ENCODE measurements around the gene HCFC1.
A peak's percentile ranks its signal among the peaks of the same experiment; 100 is the strongest.
"Not testable (repeated sequence)": the region's sequence is repeated elsewhere in the genome, so short reads cannot be mapped to it uniquely, and the experiment has no call there.

Gene HCFC1

GRCh38 chrX:154008521-154008920 lies 36.9 kb upstream of the HCFC1 start:
- DNase-seq (ENCODE audit: low spot score) = no peak

- no peak for DNase-seq (ENCODE audit: low spot score)
Measured at GRCh38 chrX:154006947-154007346, 35.3 kb upstream of the HCFC1 start.

GRCh38 chrX:154004315-154004714 lies 32.7 kb upstream of the HCFC1 start:
- no peak for DNase-seq (ENCODE audit: low spot score)

DNA sequence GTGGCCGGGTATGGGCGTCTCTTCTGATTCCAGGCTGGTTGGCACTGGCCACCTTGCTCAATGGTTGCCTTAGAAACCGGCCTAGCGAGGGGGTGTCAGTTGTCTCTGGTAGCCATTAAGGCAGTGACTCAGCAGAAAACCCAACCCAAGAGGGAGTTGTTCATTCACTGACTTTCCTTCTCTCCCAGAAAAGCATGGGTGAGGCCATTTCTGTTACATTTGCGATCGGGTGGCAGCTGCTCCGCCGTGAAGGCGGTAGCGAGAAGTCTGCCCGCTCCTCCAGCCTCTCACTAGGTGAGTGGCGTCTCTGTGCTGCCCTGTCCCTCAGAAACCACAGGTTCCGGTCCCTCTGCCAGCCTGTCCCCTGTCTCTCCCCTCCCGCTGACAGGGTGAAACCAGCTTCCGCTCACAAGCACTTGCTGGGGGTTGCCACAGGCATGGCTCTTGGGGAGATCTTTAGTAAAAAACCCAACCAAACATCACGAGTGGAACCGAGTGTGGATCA lies 30.6 kb upstream of the HCFC1 start:
- peak; percentile 80 for DNase-seq (ENCODE audit: low spot score)

DNA sequence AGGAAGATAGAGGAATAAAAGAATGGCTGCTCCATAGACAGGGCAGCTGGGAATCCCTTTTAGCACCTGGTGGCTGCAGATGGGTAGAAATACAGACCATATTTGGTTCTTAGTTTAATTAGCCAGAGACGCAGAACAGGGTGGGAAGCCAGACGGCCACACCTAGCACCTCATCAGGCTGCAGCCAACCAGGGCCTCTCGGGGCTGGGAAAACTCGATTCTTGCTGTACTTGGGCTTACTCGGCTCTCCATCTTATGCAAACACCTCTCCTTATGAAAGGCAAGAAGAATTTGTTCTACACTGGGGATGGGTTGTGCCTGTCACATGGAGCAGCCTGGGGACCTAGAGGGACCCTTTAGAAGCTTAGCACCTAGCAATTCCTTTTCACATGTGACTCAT lies 28.4 kb upstream of the HCFC1 start:
- no peak for DNase-seq (ENCODE audit: low spot score)

DNA sequence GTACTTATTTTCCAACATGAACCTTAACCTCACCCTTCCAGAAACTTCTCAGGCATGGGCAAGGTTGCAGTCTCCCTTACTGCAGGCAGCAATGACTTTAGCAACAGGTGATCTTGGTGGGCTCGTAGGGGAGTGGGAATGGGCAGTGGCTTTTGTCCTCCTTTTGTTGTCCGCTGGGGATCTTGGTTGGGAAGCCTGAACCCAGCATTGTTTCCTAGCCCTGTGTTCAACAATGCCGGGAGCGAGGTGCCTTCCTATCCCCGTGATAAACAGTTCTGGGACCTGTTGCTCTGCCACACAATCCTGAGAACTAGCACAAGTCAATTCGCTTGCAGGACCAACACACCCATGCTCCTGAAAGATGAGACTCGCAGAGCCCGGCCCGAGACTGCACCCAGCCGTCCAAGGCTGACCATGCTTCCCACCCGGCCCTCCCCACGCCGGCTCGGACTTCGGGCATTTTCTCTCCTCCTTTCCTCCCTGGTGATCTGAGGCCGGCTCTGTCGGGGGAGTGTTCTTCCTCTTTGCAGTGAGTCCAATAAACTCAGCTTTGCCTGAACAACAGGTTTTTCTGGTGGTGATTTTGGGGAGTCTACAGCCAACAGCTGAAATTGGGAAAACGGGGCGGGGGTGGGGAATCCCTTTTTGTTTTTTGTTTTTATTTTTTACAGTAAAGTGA lies 27.9 kb upstream of the HCFC1 start:
- no peak for DNase-seq (ENCODE audit: low spot score)

DNA sequence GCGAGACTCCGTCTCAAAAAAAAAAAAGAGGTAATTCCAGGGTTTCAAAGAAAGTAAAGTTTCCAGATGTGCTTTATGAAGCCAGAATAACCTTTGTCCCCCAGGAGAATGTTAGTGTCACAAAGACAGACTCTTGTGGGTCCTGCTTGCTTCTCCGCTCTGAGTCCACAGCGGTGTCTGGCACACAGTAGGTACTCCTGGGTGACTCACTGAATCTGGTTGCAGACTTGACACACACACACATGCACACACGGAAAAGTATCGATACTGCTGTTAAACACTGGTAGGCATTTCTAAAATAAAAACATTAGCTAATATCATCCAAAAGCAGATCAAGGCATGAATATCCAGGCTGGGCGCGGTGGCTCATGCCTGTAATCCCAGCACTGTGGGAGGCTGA lies 23.9 kb upstream of the HCFC1 start:
- no peak for DNase-seq (ENCODE audit: low spot score)

DNA sequence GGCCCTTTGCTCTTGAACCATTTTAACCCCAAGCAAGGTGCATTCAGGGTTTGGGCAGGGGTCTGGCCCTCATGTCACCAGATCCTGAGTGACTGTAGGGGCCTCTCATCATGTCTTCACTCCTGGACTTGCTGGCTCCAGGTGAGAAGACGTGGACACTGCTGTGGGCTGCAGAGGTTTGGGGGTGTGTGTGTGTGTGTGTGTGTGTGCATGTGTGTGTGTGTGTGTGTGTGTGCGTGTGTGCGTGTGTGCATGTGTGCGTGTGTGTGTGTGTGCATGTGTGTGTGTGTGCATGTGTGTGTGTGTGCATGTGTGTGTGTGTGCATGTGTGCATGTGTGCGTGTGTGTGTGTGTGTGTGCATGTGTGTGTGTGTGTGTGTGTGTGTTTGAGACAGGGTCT lies 22.8 kb upstream of the HCFC1 start:
- not testable (repeated sequence) for DNase-seq (ENCODE audit: low spot score)

- DNase-seq (ENCODE audit: low spot score) = no peak
Measured at GRCh38 chrX:153993978-153994377, 22.4 kb upstream of the HCFC1 start.

- no peak for DNase-seq (ENCODE audit: low spot score)
Measured at GRCh38 chrX:153993079-153993478, 21.5 kb upstream of the HCFC1 start.

GRCh38 chrX:153992180-153992579 lies 20.6 kb upstream of the HCFC1 start:
- DNase-seq (ENCODE audit: low spot score) = no peak

DNA sequence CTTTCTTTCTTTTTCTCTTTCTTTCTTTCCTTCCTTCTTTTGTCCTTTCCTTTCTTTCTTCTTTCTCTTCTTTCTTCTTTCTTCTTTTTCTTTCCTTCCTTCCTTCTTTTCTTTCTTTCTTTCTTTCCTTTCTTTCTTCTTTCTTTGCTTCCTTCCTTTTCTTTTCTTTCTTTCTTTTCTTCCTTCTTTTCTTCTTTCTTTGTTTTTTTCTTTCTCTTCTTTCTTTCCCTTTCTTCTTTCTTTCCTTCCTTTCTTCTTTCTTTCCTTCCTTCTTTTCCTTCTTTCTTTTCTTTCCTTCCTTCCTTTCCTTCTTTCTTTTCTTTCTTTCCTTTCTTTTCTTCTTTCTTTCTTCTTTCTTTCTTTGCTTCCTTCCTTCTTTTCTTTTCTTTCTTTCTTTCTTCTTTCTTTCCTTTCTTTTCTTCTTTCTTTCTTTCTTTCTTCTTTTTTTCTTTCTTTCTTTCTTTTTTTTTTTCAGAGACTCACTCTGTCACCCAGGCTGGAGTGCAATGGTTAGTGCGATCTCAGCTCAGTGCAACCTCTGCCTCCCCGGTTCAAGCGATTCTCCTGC lies 19.5 kb upstream of the HCFC1 start:
- no peak for DNase-seq (ENCODE audit: low spot score)

DNA sequence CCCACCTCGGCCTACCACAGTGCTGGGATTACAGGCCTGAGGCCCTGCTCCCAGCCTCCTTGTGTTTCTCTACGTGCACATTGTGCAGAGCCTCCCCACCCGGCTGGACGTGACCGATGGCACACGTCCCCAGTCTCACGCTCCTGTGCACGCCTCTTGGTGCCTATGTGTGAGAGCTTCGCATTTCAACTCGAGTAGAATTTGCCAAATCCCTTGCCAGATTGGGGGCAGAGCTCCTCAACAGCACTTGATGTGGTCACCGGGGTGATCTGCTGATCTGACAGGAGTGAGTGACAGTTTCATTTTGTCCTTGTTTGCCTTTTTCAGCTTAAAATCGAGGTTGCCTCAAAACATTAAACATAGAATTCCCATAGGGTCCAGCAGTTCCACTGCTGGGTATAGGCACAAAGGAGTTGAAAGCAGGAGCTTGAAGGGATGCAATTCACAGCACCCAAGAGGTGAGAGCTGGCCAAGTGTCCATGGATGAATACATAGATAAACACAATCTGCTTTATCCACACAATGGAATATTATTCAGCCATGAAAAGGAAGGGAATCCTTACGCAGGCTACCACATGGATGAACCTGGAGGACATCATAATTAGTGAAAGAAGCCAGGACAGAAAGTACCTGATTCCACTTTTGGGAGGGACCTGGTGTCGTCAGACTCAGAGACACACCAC lies 18.5 kb upstream of the HCFC1 start:
- DNase-seq (ENCODE audit: low spot score) = no peak

DNA sequence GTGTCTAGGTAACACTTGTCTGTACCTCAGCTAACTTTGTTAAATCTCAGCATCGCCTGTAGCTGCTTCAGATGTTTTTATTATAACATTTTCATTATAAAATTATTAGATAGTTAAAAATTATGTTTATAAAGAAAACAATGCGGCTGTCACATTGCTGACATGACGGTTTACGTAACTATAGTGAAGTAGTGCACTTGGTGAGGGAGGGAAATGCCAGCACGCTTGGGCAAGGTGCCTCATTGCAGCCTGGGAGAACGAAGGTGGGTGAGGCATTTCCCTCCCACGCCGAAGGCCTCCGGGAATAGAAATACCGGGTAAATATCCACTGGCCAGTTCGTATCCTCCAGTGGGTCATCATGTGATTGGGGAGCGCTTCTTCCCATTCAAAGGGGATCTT lies 16.9 kb upstream of the HCFC1 start:
- DNase-seq (ENCODE audit: low spot score) = no peak

GRCh38 chrX:153984351-153985178 lies 12.9 kb upstream of the HCFC1 start:
- no peak for DNase-seq (ENCODE audit: low spot score)

DNA sequence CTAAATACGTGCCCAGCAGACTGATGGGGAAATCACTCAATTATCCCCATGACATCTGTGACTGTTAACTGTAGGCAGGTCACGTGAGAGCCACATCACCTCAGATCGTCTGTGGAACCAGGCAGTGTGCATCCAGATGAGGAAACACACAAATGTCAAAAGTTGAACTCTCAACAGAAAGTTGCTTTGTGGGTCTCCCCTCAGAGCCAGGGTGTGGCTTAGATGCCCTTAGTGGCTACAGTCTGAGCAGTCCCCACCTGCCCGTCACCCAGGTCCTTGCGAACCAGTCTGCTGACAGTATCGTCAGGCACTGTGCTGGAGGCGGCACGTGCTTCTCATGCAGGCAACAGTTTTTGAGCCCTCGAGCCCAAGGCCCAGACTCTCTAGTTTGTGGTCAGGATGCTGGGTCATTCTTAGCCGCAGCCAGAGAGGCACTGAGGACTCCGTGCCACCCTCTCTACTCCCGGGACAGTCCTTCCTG lies 11.7 kb upstream of the HCFC1 start:
- DNase-seq (ENCODE audit: low spot score) = no peak

GRCh38 chrX:153981771-153982533 lies 10.3 kb upstream of the HCFC1 start:
- no peak for DNase-seq (ENCODE audit: low spot score)

- no peak for DNase-seq (ENCODE audit: low spot score)
Measured at GRCh38 chrX:153981231-153981630, 9.6 kb upstream of the HCFC1 start.

DNA sequence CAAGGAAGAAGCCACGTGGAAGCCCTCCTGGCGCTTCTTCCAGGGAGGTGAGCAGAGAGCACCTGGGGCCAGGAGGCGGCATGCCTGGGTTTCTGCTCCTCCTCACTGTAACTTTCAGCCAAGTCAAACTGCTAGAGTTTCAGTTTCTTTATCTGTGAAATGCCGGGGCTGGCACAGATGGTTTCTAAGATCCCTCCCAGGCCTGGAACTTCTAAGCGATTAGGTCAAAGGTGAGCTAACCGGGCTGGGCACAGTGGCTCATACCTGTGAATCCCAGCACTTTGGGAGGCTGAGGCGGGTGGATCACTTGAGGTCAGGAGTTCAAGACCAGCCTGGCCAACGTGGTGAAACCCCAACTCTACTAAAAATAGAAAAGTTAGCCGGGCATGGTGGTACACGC lies 8.8 kb upstream of the HCFC1 start:
- not testable (repeated sequence) for DNase-seq (ENCODE audit: low spot score)

- DNase-seq (ENCODE audit: low spot score) = no peak
Measured at GRCh38 chrX:153974726-153975286, 3.2 kb upstream of the HCFC1 start.

DNA sequence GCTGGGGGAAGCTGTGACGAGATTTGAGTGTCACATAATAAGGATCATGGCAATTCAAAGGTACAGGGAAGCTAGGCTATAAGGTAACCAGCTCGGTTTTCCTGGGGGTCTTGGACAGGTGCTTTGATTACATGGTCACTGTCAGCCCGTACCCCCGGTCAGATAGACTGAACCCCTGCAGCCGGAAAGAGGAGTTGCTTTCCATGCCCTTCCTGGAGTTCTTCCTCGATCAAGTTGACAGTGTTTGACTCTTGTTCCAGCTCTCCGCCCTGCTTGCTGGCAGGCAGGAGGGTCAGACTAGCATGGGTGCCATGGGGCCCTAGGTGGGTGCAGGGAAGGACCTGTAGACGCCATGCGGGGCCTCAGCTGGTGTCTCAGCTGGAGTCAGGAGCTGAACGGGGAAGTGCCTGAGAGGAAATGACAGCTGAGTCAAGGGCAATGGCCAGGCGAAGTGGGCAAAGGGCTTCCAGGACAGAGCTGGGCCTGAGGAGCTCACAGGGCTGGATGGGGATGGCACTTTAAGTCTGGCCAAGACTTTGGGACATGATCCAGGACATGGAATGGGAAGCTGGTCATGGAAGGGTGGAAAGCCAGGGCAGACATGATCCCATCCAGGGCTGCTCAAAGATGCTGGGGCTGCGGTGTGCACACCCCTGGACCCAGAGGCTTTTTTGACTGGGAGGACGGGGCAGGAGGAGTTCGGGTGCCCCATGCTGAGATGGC lies 2.5 kb upstream of the HCFC1 start:
- DNase-seq (ENCODE audit: low spot score) = no peak

Measured in AG08395 (cell line).